H9 (cell line): Measurements from ENCODE around the gene TNFAIP3. TPM values are rescaled to one million over a fixed set of nuclear protein-coding genes. Genes with fewer than 3 reads are reported as not detected.

Experiments used
- DNase-seq: peaks from one replicate; pipeline ENCODE4 v3.0.0-alpha.2; 2017
- H2AFZ ChIP-seq: one replicate; pipeline ENCODE4 v1.6.1; 2013; ENCODE audit warnings: mild to moderate bottlenecking, low read length, control low read depth, moderate library complexity
- H2AK5ac ChIP-seq: 2 replicates; pipeline ENCODE4 v1.6.1; 2013; ENCODE audit warnings: low read length, control low read depth, mixed read lengths; ENCODE audit not compliant: insufficient read length
- H2BK120ac ChIP-seq: one replicate; pipeline ENCODE4 v1.6.1; 2013; ENCODE audit warnings: low read depth, mild to moderate bottlenecking, low read length, control low read depth, inconsistent platforms; ENCODE audit not compliant: poor library complexity, severe bottlenecking
- H2BK12ac ChIP-seq: 2 replicates; pipeline ENCODE4 v1.6.1; 2013; ENCODE audit warnings: low read length, control low read depth, mixed read lengths, low read depth; ENCODE audit not compliant: insufficient read length
- H2BK15ac ChIP-seq: 2 replicates; pipeline ENCODE4 v1.6.1; 2013; ENCODE audit warnings: low read depth, low read length, control low read depth
- H2BK20ac ChIP-seq: one replicate; pipeline ENCODE4 v1.6.1; 2013; ENCODE audit warnings: low read depth, mild to moderate bottlenecking, low read length, control low read depth, inconsistent platforms; ENCODE audit not compliant: poor library complexity, severe bottlenecking
- H2BK5ac ChIP-seq: 2 replicates; pipeline ENCODE4 v1.6.1; 2013; ENCODE audit warnings: low read length, control low read depth, mixed read lengths; ENCODE audit not compliant: insufficient read length
- H3K14ac ChIP-seq: 2 replicates; pipeline ENCODE4 v1.6.1; 2013; ENCODE audit warnings: low read length, control low read depth; ENCODE audit not compliant: insufficient read depth
- H3K18ac ChIP-seq: 2 replicates; pipeline ENCODE4 v1.6.1; 2013; ENCODE audit warnings: low read depth, mild to moderate bottlenecking, mixed read lengths, low read length, control low read depth; ENCODE audit not compliant: insufficient read length
- H3K23ac ChIP-seq: 2 replicates; pipeline ENCODE4 v1.6.1; 2013; ENCODE audit warnings: low read length, control low read depth, mixed read lengths, low read depth; ENCODE audit not compliant: insufficient read length
- H3K23me2 ChIP-seq: 2 replicates; pipeline ENCODE4 v1.6.1; 2013; ENCODE audit warnings: low read depth, mild to moderate bottlenecking, mixed read lengths, low read length, control low read depth; ENCODE audit not compliant: insufficient read length, poor library complexity, severe bottlenecking
- H3K27ac ChIP-seq: 2 replicates; pipeline ENCODE4 v1.5.1; 2013; ENCODE audit warnings: low read length, control low read depth, mixed read lengths, low read depth; ENCODE audit not compliant: insufficient read length
- H3K27me3 ChIP-seq: 2 replicates; pipeline ENCODE4 v1.6.1; 2013; ENCODE audit warnings: low read length, control low read depth, inconsistent platforms; ENCODE audit not compliant: insufficient read depth
- H3K4ac ChIP-seq: 2 replicates; pipeline ENCODE4 v1.6.1; 2013; ENCODE audit warnings: low read depth, mild to moderate bottlenecking, control low read depth, inconsistent platforms, low read length, moderate library complexity
- H3K4me1 ChIP-seq: 2 replicates; pipeline ENCODE4 v1.6.1; 2013; ENCODE audit warnings: low read length, control low read depth, inconsistent platforms; ENCODE audit not compliant: insufficient read depth
- H3K4me2 ChIP-seq: 2 replicates; pipeline ENCODE4 v1.6.1; 2013; ENCODE audit warnings: low read length, control low read depth, mixed read lengths; ENCODE audit not compliant: insufficient read length, insufficient read depth
- H3K56ac ChIP-seq: 2 replicates; pipeline ENCODE4 v1.6.1; 2013; ENCODE audit warnings: low read depth, mild to moderate bottlenecking, mixed read lengths, low read length, control low read depth; ENCODE audit not compliant: insufficient read length
- H3K79me1 ChIP-seq: 2 replicates; pipeline ENCODE4 v1.6.1; 2013; ENCODE audit warnings: low read depth, mild to moderate bottlenecking, moderate library complexity, low read length, control low read depth, inconsistent platforms; ENCODE audit not compliant: insufficient read depth, poor library complexity, severe bottlenecking
- H3K79me2 ChIP-seq: 2 replicates; pipeline ENCODE4 v1.6.1; 2013; ENCODE audit warnings: low read length, control low read depth, inconsistent platforms; ENCODE audit not compliant: insufficient read depth
- H3K9ac ChIP-seq: 2 replicates; pipeline ENCODE4 v1.6.1; 2013; ENCODE audit warnings: low read length, control low read depth, mixed read lengths; ENCODE audit not compliant: insufficient read length; ENCODE audit errors: extremely low read depth
- H3K9me3 ChIP-seq: one replicate; pipeline ENCODE4 v1.6.1; 2013; ENCODE audit warnings: low read depth, low read length, inconsistent platforms; ENCODE audit not compliant: control insufficient read depth
- H3T11ph ChIP-seq: one replicate; pipeline ENCODE4 v1.6.1; 2013; ENCODE audit warnings: mild to moderate bottlenecking, low read length, control low read depth, inconsistent platforms
- H4K20me1 ChIP-seq: one replicate; pipeline ENCODE4 v1.6.1; 2013; ENCODE audit not compliant: control insufficient read depth, insufficient read length, insufficient read depth
- H4K5ac ChIP-seq: 2 replicates; pipeline ENCODE4 v1.6.1; 2013; ENCODE audit warnings: low read depth, mild to moderate bottlenecking, mixed read lengths, low read length, control low read depth; ENCODE audit not compliant: insufficient read length
- H4K8ac ChIP-seq: replicated peaks from 2 replicates; pipeline ENCODE4 v1.6.1; 2013; ENCODE audit warnings: low read length, control low read depth, mixed read lengths, low read depth; ENCODE audit not compliant: insufficient read length
- H4K91ac ChIP-seq: 2 replicates; pipeline ENCODE4 v1.6.1; 2013; ENCODE audit warnings: low read depth, mild to moderate bottlenecking, moderate library complexity, mixed read lengths, low read length, control low read depth; ENCODE audit not compliant: insufficient read length
- H3K27ac Mint-ChIP-seq, 3 experiments: 2 replicates in 2 of 3; 3 replicates in 1 of 3; pipeline ENCODE4 v1.8.0; 2020 to 2021; ENCODE audit warnings: mixed read lengths in 3 of 3, mild to moderate bottlenecking in 1 of 3, moderate library complexity in 1 of 3
- H3K27me3 Mint-ChIP-seq: 2 replicates; pipeline ENCODE4 v1.8.0; 2021; ENCODE audit warnings: low read depth, mild to moderate bottlenecking, moderate library complexity, mixed read lengths
- H3K36me3 Mint-ChIP-seq, 3 experiments: 2 replicates in 2 of 3; 3 replicates in 1 of 3; pipeline ENCODE4 v1.8.0; 2020 to 2021; ENCODE audit warnings: low read depth in 3 of 3, mixed read lengths in 3 of 3; ENCODE audit not compliant: insufficient read depth in 1 of 3
- H3K4me1 Mint-ChIP-seq, 2 experiments: 2 replicates each; pipeline ENCODE4 v1.8.0; 2020; ENCODE audit warnings: mixed read lengths in 2 of 2
- H3K4me3 Mint-ChIP-seq, 2 experiments: 2 replicates in 1 of 2; 3 replicates in 1 of 2; pipeline ENCODE4 v1.8.0; 2020 to 2021; ENCODE audit warnings: mild to moderate bottlenecking in 2 of 2, mixed read lengths in 2 of 2, moderate library complexity in 1 of 2
- H3K9me3 Mint-ChIP-seq, 2 experiments: 2 replicates in 1 of 2; 3 replicates in 1 of 2; pipeline ENCODE4 v1.8.0; 2020; ENCODE audit warnings: mild to moderate bottlenecking in 2 of 2, mixed read lengths in 2 of 2, moderate library complexity in 1 of 2
- WGBS: extraction: QIAGEN DNeasy Blood & Tissue Kit; methylation state at CpG from one replicate; pipeline ENCODE4 v1.1.7; 2013; ENCODE audit warnings: missing lambda C conversion rate, low lambda C conversion rate, mixed read lengths; ENCODE audit not compliant: insufficient read length; ENCODE audit errors: extremely low coverage; 5-methylcytosine and 5-hydroxymethylcytosine counted together
- total RNA-seq: library from RNA; stranded (reverse); gene quantifications from 2 replicates; pipeline ENCODE4 v1.2.1, GENCODE V29; 2021
- TF ChIP-seq, protein P1 (sequence below): fragments of 200-600 bp; sonication (generic); conservative IDR thresholded peaks from 3 replicates; pipeline ENCODE4 v1.8.0; 2021; ENCODE audit warnings: antibody characterized with exemption, mild to moderate bottlenecking

TNFAIP3 gene
- total RNA-seq, 1 experiment from 2014 or later = 3.7 TPM

DNA sequence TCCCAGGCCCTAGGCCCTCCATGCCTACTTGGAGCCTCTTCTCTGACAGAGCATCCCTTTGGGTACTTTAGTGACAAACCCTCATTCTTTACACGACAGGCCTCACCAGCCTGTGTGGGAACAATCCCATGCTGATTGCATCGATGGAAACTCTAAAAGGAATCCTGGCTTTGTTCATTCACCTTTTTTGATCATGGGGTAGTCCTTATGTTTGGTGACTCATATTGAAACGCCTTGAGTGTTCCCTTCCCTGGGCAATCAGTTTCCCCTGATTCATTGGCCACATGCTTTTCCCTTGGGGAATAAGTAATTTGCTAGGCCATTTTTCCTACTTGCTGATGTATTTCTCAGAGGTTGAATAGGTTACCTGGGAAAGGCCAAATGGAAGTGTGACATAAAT, 14.7 kb upstream of the TNFAIP3 start:
- Histone ChIP-seq H3K4ac (no peak overlapping the region), H3K9ac (no peak overlapping the region), H3K9me3 (no peaks in the 10 kb centered on the region), H2AK5ac (no peak overlapping the region), H2BK120ac (no peak overlapping the region), H3K27ac (no peak overlapping the region), H3K56ac (no peak overlapping the region), H2BK12ac (no peak overlapping the region), H3K18ac (no peak overlapping the region), H3K14ac (no peak overlapping the region; the same call in 1 of the 2 replicates), H2AFZ (no peak overlapping the region), H3K79me2 (no peaks in the 10 kb centered on the region), H4K5ac (no peak overlapping the region), H4K20me1 (no peaks in the 10 kb centered on the region), H3K4me1 (no peaks in the 10 kb centered on the region), H4K91ac (no peak overlapping the region), H2BK15ac (no peak overlapping the region), H3K4me2 (no peak overlapping the region), H3K79me1 (no peaks in the 10 kb centered on the region), H3T11ph (no peak overlapping the region), H2BK5ac (no peak overlapping the region), H3K23ac (no peak overlapping the region), H4K8ac (no peak overlapping the region), H2BK20ac (no peak overlapping the region), H3K23me2 (no peaks in the 10 kb centered on the region), H3K27me3 (no peaks in the 10 kb centered on the region)
- TF ChIP-seq, protein P1, sequence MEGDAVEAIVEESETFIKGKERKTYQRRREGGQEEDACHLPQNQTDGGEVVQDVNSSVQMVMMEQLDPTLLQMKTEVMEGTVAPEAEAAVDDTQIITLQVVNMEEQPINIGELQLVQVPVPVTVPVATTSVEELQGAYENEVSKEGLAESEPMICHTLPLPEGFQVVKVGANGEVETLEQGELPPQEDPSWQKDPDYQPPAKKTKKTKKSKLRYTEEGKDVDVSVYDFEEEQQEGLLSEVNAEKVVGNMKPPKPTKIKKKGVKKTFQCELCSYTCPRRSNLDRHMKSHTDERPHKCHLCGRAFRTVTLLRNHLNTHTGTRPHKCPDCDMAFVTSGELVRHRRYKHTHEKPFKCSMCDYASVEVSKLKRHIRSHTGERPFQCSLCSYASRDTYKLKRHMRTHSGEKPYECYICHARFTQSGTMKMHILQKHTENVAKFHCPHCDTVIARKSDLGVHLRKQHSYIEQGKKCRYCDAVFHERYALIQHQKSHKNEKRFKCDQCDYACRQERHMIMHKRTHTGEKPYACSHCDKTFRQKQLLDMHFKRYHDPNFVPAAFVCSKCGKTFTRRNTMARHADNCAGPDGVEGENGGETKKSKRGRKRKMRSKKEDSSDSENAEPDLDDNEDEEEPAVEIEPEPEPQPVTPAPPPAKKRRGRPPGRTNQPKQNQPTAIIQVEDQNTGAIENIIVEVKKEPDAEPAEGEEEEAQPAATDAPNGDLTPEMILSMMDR = no peak
- Mint-ChIP-seq H3K27ac (no peak overlapping the region), H3K4me1 (no peaks in the 10 kb centered on the region), H3K36me3 (no peaks in the 10 kb centered on the region; a peak in 1 of 7 replicates), H3K27me3 (no peaks in the 10 kb centered on the region; the same call in 1 of the 2 replicates), H3K9me3 (0 out of 5 replicates have a peak, but pooled peaks cover 0 to 3% of the 10 kb centered on the region in 2 experiments), H3K4me3 (no peak overlapping the region)
- no CpG with 5 or more reads among the region's 3 CpGs for WGBS
- no peak for DNase-seq
